ENCODE data around the gene PTPN18. TPM values are rescaled to one million over a fixed set of nuclear protein-coding genes. Genes with fewer than 3 reads are reported as not detected.

Gene PTPN18
- total RNA-seq, 1 donor from 2014 or later = 26.0 TPM

- DNase-seq (ENCODE audit: low spot score) = no peak
- Mint-ChIP-seq H3K9me3 (ENCODE audit: low read depth) (peaks cover 3% of the 10 kb centered on the region), H3K27ac (ENCODE audit: unreplicated experiment) (no peak overlapping the region), H3K36me3 (ENCODE audit: low read depth) (peaks cover 2% of the 10 kb centered on the region), H3K27me3 (ENCODE audit: low read depth) (no peaks in the 10 kb centered on the region), H3K4me3 (ENCODE audit: unreplicated experiment) (no peak overlapping the region), H3K4me1 (ENCODE audit: low read depth) (peaks cover 17% of the 10 kb centered on the region)
- no peak for TF ChIP-seq CTCF (IDR thresholded peaks at IDR 0.05)
Observed at GRCh38 chr2:130357864-130358263, 2.0 kb downstream of the PTPN18 start.

GRCh38 chr2:130358420-130359350 lies 2.8 kb downstream of the PTPN18 start:
- peaks cover 6% of the 10 kb centered on the region for H3K9me3 Mint-ChIP-seq (ENCODE audit: low read depth)
- peaks cover 2% of the 10 kb centered on the region for H3K36me3 Mint-ChIP-seq (ENCODE audit: low read depth)
- H3K4me3 Mint-ChIP-seq (ENCODE audit: unreplicated experiment) = no peak overlapping the region
- peaks cover 17% of the 10 kb centered on the region for H3K4me1 Mint-ChIP-seq (ENCODE audit: low read depth)
- H3K27ac Mint-ChIP-seq (ENCODE audit: unreplicated experiment) = no peak overlapping the region
- H3K27me3 Mint-ChIP-seq (ENCODE audit: low read depth) = no peaks in the 10 kb centered on the region
- TF ChIP-seq CTCF (IDR thresholded peaks at IDR 0.05) = no peak
- no peak for DNase-seq (ENCODE audit: low spot score)

- no peak for TF ChIP-seq CTCF (IDR thresholded peaks at IDR 0.05)
- H3K27ac Mint-ChIP-seq (ENCODE audit: unreplicated experiment) = no peak overlapping the region
- no peaks in the 10 kb centered on the region for H3K27me3 Mint-ChIP-seq (ENCODE audit: low read depth)
- H3K4me1 Mint-ChIP-seq (ENCODE audit: low read depth) = peaks cover 13% of the 10 kb centered on the region
- no peak for DNase-seq (ENCODE audit: low spot score)
- H3K4me3 Mint-ChIP-seq (ENCODE audit: unreplicated experiment) = no peak overlapping the region
- H3K36me3 Mint-ChIP-seq (ENCODE audit: low read depth) = peaks cover 2% of the 10 kb centered on the region
- H3K9me3 Mint-ChIP-seq (ENCODE audit: low read depth) = peaks cover 6% of the 10 kb centered on the region
Observed at GRCh38 chr2:130359466-130359865, 3.6 kb downstream of the PTPN18 start.

- no peak for TF ChIP-seq CTCF (IDR thresholded peaks at IDR 0.05)
- peaks cover 12% of the 10 kb centered on the region for H3K9me3 Mint-ChIP-seq (ENCODE audit: low read depth)
- DNase-seq (ENCODE audit: low spot score) = no peak
- no peaks in the 10 kb centered on the region for H3K4me1 Mint-ChIP-seq (ENCODE audit: low read depth)
- no peak overlapping the region for H3K4me3 Mint-ChIP-seq (ENCODE audit: unreplicated experiment)
- H3K27ac Mint-ChIP-seq (ENCODE audit: unreplicated experiment) = no peak overlapping the region
- H3K27me3 Mint-ChIP-seq (ENCODE audit: low read depth) = no peaks in the 10 kb centered on the region
- H3K36me3 Mint-ChIP-seq (ENCODE audit: low read depth) = peaks cover 4% of the 10 kb centered on the region
Observed at GRCh38 chr2:130363479-130363878, 7.6 kb downstream of the PTPN18 start.

GRCh38 chr2:130365075-130365474 lies 9.2 kb downstream of the PTPN18 start:
- Mint-ChIP-seq H3K4me1 (ENCODE audit: low read depth) (no peaks in the 10 kb centered on the region), H3K27ac (ENCODE audit: unreplicated experiment) (no peak overlapping the region), H3K36me3 (ENCODE audit: low read depth) (peaks cover 6% of the 10 kb centered on the region), H3K4me3 (ENCODE audit: unreplicated experiment) (no peak overlapping the region), H3K27me3 (ENCODE audit: low read depth) (no peaks in the 10 kb centered on the region), H3K9me3 (ENCODE audit: low read depth) (peaks cover 12% of the 10 kb centered on the region)
- TF ChIP-seq CTCF (IDR thresholded peaks at IDR 0.05) = no peak
- DNase-seq (ENCODE audit: low spot score) = no peak

Data from chondrocyte (in vitro differentiated cells).